Activated T-cell treated with anti-CD3 and anti-CD28 coated beads, Interleukin-2, amount 50 U/mL, for 4 hours (primary cell): ENCODE measurements around the gene TRANK1. TPM values are rescaled to one million over a fixed set of nuclear protein-coding genes. Genes with fewer than 3 reads are reported as not detected.

Source experiments
- ATAC-seq, 2 donors: fragments of 200-7000 bp; cut with Tn5 transposase; one replicate each; pipeline ENCODE4 v1.10.0; 2021
- DNase-seq: peaks from one replicate; pipeline ENCODE4 v3.0.0-alpha.2; 2020
- H3K27me3 Mint-ChIP-seq: one replicate; pipeline ENCODE4 v1.8.0; 2021; ENCODE audit warnings: low read depth, mixed read lengths
- H3K36me3 Mint-ChIP-seq: one replicate; pipeline ENCODE4 v1.8.0; 2022; ENCODE audit warnings: mixed read lengths; ENCODE audit not compliant: insufficient read depth
- H3K4me1 Mint-ChIP-seq: one replicate; pipeline ENCODE4 v1.8.0; 2021; ENCODE audit warnings: low read depth, mixed read lengths
- H3K4me3 Mint-ChIP-seq: one replicate; pipeline ENCODE4 v1.8.0; 2021; ENCODE audit warnings: mild to moderate bottlenecking, moderate library complexity, mixed read lengths
- H3K9me3 Mint-ChIP-seq: one replicate; pipeline ENCODE4 v1.8.0; 2021; ENCODE audit warnings: mixed read lengths
- total RNA-seq, 3 donors: library from RNA; stranded (reverse); gene quantifications; one replicate each; pipeline ENCODE4 v1.2.1, GENCODE V29; 2021

TRANK1 gene
- total RNA-seq, 3 donors from 2014 or later: 2.2 to 3.8 (median 2.7) TPM

DNA sequence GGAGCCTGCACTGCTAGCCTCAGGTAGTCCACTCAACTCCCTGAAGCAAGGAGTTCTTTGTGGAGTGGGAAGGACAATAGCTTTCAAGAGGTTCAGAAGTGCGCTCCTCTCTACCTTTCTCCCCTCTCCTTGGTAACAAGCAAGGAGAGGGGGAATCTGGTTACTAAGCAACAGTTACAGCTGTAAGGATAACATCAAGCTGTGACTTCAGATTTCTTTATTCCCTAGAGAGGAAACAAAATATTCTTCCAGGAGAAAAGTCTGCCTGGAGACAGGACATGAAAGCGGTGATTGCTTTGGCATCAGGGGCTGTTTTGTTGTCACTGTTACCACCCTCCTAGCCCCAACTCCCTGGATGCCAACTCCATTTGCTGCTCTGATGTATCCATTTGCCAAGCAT, 70.4 kb downstream of the TRANK1 start:
- no peak for DNase-seq
- no peak overlapping the region for H3K4me3 Mint-ChIP-seq
- ATAC-seq: no peak
- H3K4me1 Mint-ChIP-seq: peaks cover 50% of the 10 kb centered on the region
- H3K27me3 Mint-ChIP-seq: no peaks in the 10 kb centered on the region
- H3K36me3 Mint-ChIP-seq: peaks cover 22% of the 10 kb centered on the region
- no peaks in the 10 kb centered on the region for H3K9me3 Mint-ChIP-seq

DNA sequence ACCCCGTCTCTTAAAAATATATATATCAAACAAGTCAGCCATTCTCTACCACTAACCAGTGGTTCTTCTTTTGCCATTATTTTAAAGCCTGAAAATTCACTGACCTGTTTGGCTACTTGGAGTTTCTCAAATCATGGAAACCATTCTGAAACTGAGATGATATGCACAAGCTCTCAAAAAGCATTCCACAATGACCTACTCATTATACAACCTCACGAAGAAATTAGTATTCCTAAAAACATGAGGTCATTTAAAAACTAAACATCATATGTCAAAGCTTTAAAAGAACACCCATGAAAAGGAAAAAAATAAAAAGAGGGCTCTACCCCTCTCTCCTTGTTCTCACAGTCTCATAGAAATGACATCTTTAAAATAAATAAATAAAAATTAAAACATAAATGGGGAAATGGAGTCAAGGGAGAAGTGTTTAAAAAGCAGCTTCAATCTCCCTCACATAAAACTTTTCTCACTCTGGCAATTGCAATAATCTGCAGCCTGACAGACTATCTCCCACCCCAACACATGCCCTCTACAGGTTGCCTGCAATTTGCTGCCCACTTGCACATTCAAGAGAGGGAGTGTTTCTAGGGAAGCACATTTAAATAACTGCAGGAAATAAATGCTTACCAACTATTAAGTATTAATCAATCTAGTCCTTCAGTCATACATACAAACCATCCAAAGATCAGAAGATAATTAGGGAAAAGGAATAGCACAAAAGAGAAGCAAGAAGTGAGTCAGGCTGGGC, 73.3 kb downstream of the TRANK1 start:
- H3K4me3 Mint-ChIP-seq: no peak overlapping the region
- no peaks in the 10 kb centered on the region for H3K27me3 Mint-ChIP-seq
- peaks cover 37% of the 10 kb centered on the region for H3K4me1 Mint-ChIP-seq
- ATAC-seq: no peak
- peaks cover 29% of the 10 kb centered on the region for H3K36me3 Mint-ChIP-seq
- H3K9me3 Mint-ChIP-seq: no peaks in the 10 kb centered on the region
- no peak for DNase-seq

DNA sequence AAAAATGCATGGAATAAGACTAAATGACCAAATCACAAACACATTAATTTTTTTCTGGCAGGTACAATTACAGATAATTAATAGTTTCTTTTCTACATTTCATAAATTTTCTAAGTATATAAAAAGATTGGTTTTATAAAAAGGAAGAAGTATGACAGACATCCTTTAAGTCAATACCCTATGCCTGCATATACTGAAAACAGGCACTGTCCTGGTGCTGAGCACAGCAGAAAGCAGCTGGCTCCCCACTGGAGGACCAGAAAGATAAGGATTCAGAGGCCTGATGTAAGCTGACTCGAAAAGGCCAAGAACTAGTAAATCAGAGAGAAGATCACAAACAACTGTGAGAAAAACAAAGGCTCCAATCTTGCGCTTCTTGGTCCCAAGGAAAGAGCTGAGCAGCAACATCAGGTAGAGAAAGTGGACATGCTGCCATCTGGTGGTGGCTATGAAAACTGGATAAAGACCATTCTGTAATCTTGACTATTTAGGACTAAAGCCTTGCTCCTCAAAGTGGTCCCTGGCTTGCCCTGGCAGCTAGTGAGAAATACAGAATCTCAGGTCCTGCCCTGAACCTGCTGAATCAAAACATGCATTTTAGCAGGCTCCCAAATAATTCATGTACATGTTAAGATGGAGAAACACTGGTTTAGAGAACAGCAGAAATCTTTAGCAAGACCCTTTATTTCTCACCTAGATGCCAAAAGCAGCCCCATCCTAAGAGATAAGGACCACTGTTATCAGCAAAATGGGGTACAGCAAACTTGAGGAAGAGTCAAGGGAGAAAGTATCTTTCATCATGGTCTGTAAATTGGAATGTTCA, 76.0 kb downstream of the TRANK1 start:
- H3K4me1 Mint-ChIP-seq: peaks cover 31% of the 10 kb centered on the region
- H3K36me3 Mint-ChIP-seq: peaks cover 26% of the 10 kb centered on the region
- H3K27me3 Mint-ChIP-seq: no peaks in the 10 kb centered on the region
- H3K9me3 Mint-ChIP-seq: no peaks in the 10 kb centered on the region
- no peak overlapping the region for H3K4me3 Mint-ChIP-seq
- DNase-seq (peak; percentile 34), ATAC-seq (peak; percentile 80 to 84)

DNA sequence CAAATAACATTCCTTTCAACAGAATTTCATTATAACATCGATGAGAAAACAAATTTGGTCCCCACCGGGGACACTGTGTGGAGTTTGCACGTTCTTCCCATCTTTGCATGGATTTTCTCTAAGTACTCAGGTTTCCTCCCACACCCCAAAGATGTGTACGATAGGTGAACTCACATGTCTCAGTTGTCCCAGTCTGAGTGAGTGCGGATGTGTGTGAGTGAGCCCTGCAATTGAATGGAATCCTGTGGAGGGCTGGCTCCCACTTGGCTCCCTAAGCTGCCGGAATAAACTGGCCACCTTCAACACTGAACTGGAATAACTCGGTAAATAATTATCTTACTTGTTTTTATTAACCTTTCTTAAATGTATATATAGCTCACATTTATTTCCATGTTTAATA, 77.0 kb downstream of the TRANK1 start:
- Mint-ChIP-seq H3K27me3 (no peaks in the 10 kb centered on the region), H3K9me3 (no peaks in the 10 kb centered on the region)

DNA sequence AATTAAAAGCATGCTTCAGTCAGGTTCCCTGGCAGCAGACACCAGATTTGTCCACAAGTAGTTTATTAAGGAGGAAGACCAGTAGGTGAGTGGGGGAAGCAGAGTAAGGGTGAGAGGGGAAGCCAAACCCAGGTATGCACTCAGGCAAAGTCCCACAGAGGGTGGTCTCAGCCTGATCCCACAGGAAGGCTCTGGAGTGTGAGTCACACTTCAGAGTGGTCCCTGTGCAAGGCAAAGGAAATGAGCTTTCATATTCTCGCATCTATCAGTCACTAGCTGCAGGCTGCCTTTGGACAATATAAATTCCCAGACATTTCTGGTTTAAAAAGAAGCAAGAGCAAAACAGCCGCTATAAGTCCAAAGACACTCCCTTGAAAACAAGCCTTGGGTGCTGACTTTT, 78.5 kb downstream of the TRANK1 start:
- Mint-ChIP-seq H3K9me3 (no peaks in the 10 kb centered on the region), H3K4me1 (peaks cover 30% of the 10 kb centered on the region), H3K27me3 (no peaks in the 10 kb centered on the region), H3K36me3 (peaks cover 28% of the 10 kb centered on the region), H3K4me3 (no peak overlapping the region)
- ATAC-seq: no peak
- no peak for DNase-seq

More for the DNA sequence above, 77.0 kb downstream of the TRANK1 start:
- ATAC-seq (no peak), DNase-seq (no peak)
- H3K4me1 Mint-ChIP-seq: peaks cover 34% of the 10 kb centered on the region
- peaks cover 30% of the 10 kb centered on the region for H3K36me3 Mint-ChIP-seq
- no peak overlapping the region for H3K4me3 Mint-ChIP-seq

DNA sequence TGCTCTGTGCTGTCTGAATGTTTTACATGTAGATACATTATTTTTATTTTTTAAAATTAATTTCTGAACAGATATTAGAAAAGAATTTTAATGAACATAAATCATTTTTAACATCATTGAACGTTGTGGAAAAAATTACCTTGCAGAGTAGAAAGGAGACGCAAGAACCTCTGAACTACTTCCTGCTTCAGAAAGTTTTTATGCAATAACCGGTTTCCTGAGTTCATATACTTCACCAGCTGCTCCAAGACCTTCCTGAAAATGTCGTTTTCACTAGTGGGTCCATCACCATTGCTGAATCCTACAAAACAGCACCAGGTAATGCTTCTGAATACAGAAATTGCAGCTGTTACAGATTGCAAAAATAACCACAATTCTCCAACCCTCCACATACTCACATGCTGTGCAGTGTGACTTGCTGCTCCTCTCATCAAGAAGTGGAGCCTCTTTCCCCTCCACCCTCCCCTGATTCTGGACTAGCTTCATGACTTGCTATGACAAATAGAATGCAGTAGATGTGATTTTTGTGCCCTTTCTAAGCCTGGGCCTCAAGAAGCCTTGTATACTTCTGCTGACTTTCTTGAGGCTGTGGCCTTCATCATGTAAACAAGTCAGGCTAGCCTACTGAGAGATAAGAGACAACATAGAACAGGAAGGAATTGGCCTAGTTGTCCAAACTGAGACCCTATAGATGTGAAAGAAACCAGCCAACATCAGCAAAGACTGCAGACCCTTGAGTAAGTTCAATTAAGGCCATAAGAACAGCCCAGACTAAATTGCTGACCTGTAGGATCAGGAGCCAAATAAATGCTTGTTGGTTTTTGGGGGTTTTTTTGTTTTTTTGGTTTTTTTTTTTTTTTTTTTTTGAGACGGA, 80.4 kb downstream of the TRANK1 start:
- peak in 1 of 2 donors; percentile 30 for ATAC-seq
- H3K27me3 Mint-ChIP-seq: no peaks in the 10 kb centered on the region
- peaks cover 30% of the 10 kb centered on the region for H3K4me1 Mint-ChIP-seq
- no peak overlapping the region for H3K4me3 Mint-ChIP-seq
- H3K36me3 Mint-ChIP-seq: peaks cover 37% of the 10 kb centered on the region
- DNase-seq: no peak
- H3K9me3 Mint-ChIP-seq: no peaks in the 10 kb centered on the region

DNA sequence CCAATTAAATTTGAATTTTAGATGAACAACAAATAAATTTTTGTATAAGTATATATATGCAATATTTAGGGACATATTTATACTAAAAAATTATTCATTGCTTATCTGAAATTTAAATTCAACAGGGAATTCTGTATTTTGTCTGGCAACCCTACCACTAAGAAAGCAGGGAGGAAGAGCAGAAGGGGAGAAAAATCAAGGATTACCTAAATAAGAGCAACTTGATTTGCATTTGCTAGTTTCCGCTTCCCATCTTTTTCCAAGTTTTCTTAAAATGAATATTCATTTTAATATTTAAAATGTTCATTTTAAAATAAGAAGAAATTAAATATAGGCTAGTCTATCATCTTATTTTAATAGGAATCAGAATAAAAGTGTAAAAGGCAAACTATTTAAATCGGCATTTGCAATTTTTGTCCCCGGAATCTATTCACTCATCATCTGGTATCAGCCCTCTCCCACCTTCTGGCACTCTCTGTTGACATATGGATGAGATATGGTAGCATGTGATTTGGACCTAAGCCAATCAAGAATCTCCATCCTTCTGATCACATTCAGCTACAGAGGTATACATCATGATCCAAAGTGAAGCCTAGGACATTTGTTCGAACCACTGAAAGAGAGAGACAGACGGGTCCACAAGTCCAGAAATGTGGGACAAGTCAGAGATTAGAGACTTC, 82.6 kb downstream of the TRANK1 start:
- Mint-ChIP-seq H3K9me3 (no peaks in the 10 kb centered on the region), H3K4me3 (no peak overlapping the region), H3K27me3 (no peaks in the 10 kb centered on the region), H3K4me1 (peaks cover 25% of the 10 kb centered on the region), H3K36me3 (peaks cover 53% of the 10 kb centered on the region)
- ATAC-seq: no peak
- no peak for DNase-seq

DNA sequence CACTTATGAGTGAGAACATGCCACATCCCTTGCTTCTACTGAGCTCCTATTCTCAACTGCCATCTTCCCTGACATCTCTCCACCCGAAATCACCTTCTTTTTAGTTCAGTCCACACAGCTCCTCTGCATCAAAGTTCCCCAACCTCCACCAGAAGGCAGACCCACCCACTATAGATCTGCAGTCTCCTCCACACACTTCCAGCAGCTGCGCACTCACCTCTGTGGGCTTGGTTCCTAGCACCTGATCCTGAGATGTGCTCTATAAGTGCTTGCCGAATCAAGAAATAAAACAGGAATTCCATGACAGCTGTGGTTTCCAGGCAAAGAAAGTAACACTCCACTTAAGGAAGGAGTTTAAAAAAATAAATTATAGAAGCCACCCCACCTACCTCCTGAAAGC, 85.4 kb downstream of the TRANK1 start:
- no peak for ATAC-seq
- H3K36me3 Mint-ChIP-seq: peaks cover 67% of the 10 kb centered on the region

DNA sequence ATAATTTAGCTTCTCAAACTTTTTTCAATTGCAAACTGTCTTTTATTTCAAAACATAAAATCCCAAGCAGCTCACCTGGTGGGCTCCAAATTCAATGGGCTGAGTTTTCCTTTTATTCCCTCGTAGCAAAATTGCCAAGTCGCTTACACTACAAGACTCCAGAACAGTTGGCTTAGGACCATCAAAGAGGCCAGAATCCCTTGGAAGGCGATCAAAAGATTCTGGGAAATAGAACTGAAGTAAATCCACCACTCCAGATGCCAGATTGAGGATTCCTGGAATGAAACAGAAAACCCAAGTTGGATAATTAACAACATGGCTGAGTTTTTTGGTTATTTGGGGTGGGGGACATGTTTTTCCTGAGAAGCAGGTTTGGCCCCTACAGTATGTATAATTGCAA, 92.8 kb downstream of the TRANK1 start:
- H3K4me3 Mint-ChIP-seq: no peak overlapping the region
- peaks cover 62% of the 10 kb centered on the region for H3K36me3 Mint-ChIP-seq
- H3K4me1 Mint-ChIP-seq: no peaks in the 10 kb centered on the region

More for the DNA sequence above, 85.4 kb downstream of the TRANK1 start:
- H3K9me3 Mint-ChIP-seq: no peaks in the 10 kb centered on the region
- H3K4me1 Mint-ChIP-seq: peaks cover 8% of the 10 kb centered on the region
- no peak for DNase-seq
- H3K4me3 Mint-ChIP-seq: no peak overlapping the region
- H3K27me3 Mint-ChIP-seq: no peaks in the 10 kb centered on the region

DNA sequence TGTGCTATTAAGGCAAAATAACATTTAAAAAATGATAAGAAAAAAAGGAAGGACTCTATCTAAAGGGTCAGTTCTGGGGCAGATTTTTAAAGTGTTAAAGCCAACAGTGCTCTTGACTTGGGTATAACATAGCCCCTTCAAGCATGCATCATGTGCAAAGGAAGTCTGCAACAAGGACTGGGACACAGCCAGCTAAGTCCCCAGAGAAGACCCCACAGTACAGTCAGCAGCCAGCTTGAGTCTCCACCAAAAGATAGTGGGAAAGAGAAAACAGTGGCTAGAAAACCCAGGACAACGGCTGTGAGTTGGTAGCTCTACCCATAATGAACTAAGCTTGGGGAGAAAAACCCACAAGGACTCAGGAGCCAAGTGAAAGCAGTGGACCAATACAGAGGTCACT, 94.1 kb downstream of the TRANK1 start:
- Mint-ChIP-seq H3K4me1 (peaks cover 2% of the 10 kb centered on the region), H3K36me3 (peaks cover 60% of the 10 kb centered on the region), H3K4me3 (no peak overlapping the region), H3K27me3 (no peaks in the 10 kb centered on the region), H3K9me3 (no peaks in the 10 kb centered on the region)
- ATAC-seq (no peak), DNase-seq (no peak)

More for the DNA sequence above, 92.8 kb downstream of the TRANK1 start:
- no peak for ATAC-seq
- no peaks in the 10 kb centered on the region for H3K27me3 Mint-ChIP-seq
- DNase-seq: no peak
- no peaks in the 10 kb centered on the region for H3K9me3 Mint-ChIP-seq

DNA sequence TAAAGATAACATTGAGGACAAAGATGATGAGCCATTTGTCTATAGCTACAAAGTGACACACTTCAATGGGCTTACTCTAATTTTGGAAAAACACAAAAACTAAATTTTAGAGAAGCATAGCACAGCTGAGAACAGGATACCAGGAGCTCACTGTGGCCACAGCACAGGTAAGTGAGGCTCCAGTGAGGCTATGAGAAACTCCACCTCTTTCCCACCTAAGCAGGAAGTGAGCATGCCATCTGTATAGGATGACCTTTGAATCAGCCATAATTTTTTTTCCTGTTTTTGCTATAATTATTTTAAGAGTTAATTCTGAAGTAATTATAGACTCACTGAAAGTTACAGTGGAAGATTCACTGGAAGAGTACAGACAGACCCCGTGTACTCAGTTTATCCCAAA, 98.4 kb downstream of the TRANK1 start:
- H3K27me3 Mint-ChIP-seq: no peaks in the 10 kb centered on the region
- peaks cover 55% of the 10 kb centered on the region for H3K36me3 Mint-ChIP-seq
- H3K4me1 Mint-ChIP-seq: peaks cover 23% of the 10 kb centered on the region
- ATAC-seq (no peak), DNase-seq (no peak)
- peaks cover 3% of the 10 kb centered on the region for H3K9me3 Mint-ChIP-seq
- H3K4me3 Mint-ChIP-seq: no peak overlapping the region

DNA sequence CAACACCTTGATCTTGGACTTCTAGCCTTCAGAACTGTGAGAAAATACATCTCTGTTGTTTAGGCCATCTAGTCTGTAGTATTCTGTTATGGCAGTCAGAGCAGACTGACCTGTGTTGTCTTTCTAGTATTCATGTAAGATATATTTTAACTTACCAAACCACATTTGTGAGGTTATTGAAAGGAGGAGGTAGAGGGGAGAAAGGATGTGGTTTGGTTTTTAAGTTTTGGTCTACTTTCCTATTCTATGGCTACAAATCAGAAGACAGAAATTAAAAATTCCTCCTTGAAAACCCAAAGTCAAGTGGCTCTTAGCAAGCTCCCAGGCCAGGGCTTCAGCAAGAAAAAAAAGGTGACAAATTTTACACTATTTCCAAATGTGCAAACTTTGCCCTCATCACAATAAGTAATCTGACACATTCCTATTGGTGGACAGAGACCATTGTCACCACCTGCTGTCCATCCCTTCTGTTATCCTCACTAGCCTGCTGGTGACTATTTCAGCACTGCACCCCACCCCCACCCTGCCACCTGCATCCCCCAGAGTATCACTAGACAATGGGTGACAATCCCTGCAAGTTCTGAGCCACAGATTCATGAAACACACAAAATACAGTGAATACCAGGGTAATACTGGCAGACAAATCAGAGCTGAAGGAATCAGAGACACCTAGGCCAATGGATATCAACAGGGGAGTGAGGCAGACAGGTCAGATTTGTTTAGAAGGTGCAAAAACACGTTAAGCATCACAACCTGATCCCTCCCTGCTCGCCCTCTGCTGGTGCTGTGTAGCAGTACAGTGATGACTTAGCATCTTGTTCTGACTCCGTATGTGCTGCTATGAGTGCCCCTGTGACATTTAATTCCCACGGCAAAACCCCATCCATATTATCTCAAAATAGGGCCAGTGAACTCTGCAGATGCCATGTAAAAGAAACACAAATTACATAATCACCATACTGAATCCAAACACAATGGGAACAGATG, 101.5 kb downstream of the TRANK1 start:
- no peak overlapping the region for H3K4me3 Mint-ChIP-seq

DNA sequence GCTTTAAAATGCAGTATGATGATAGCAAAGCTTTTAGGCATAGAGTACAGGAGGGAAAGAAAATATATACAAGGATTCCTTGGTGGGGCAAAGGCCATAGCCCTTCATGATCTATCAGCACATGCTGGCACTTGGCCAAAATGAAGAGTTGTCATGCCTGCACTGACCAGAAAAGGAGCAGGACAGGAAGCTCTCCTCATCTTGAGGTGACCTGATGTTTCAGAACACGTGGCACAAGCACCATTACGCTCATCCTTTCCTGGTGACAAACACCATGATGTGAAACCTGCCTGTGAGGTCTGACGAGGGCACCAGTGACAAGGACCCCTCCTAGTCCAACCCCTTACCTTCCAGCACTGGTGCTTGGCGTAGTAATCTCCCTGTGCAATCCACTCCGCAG, 102.6 kb downstream of the TRANK1 start:
- peaks cover 55% of the 10 kb centered on the region for H3K36me3 Mint-ChIP-seq
- ATAC-seq (no peak), DNase-seq (no peak)
- H3K4me1 Mint-ChIP-seq: peaks cover 24% of the 10 kb centered on the region
- no peak overlapping the region for H3K4me3 Mint-ChIP-seq
- no peaks in the 10 kb centered on the region for H3K27me3 Mint-ChIP-seq
- H3K9me3 Mint-ChIP-seq: peaks cover 5% of the 10 kb centered on the region

More for the DNA sequence above, 101.5 kb downstream of the TRANK1 start:
- ATAC-seq (peak; percentile 88), DNase-seq (peak; percentile 42)
- Mint-ChIP-seq H3K27me3 (no peaks in the 10 kb centered on the region), H3K4me1 (peaks cover 23% of the 10 kb centered on the region), H3K36me3 (peaks cover 54% of the 10 kb centered on the region), H3K9me3 (peaks cover 5% of the 10 kb centered on the region)
